HG03342 (cell line): ENCODE data around the gene ERN1.

Source experiments
- ATAC-seq: cut with Tn5 transposase; IDR thresholded peaks from one replicate; pipeline ENCODE4 v1.9.1; 2021; ENCODE audit warnings: mild to moderate bottlenecking, moderate library complexity; ENCODE audit not compliant: unreplicated experiment

The ERN1 gene

GRCh38 chr17:64139542-64139941, 9.6 kb upstream of the ERN1 start:
- no peak for ATAC-seq

GRCh38 chr17:64138441-64138840, 8.5 kb upstream of the ERN1 start:
- ATAC-seq: no peak

GRCh38 chr17:64135000-64135399, 5.1 kb upstream of the ERN1 start:
- no peak for ATAC-seq

GRCh38 chr17:64134216-64134970, 4.4 kb upstream of the ERN1 start:
- ATAC-seq: no peak

GRCh38 chr17:64133546-64134215, 3.7 kb upstream of the ERN1 start:
- ATAC-seq: no peak

GRCh38 chr17:64131606-64132270, 1.8 kb upstream of the ERN1 start:
- no peak for ATAC-seq

GRCh38 chr17:64130559-64131001, 636 bp upstream of the ERN1 start:
- peak; percentile 22 for ATAC-seq

GRCh38 chr17:64129515-64129764, 504 bp downstream of the ERN1 start:
- ATAC-seq: no peak

GRCh38 chr17:64128787-64129514, 993 bp downstream of the ERN1 start:
- no peak for ATAC-seq

- no peak for ATAC-seq
Observed at GRCh38 chr17:64126918-64127317, 3.0 kb downstream of the ERN1 start.

GRCh38 chr17:64125937-64126336, 4.0 kb downstream of the ERN1 start:
- ATAC-seq: no peak

- ATAC-seq: no peak
Observed at GRCh38 chr17:64124609-64125008, 5.3 kb downstream of the ERN1 start.

- ATAC-seq: no peak
Observed at GRCh38 chr17:64123114-64123513, 6.8 kb downstream of the ERN1 start.

GRCh38 chr17:64120972-64121786, 8.8 kb downstream of the ERN1 start:
- ATAC-seq: peak; percentile 89

GRCh38 chr17:64120159-64120810, 9.7 kb downstream of the ERN1 start:
- ATAC-seq: no peak

GRCh38 chr17:64117981-64118979, 11.7 kb downstream of the ERN1 start:
- ATAC-seq: no peak

- no peak for ATAC-seq
Observed at GRCh38 chr17:64115822-64116534, 14.0 kb downstream of the ERN1 start.

GRCh38 chr17:64115043-64115698, 14.8 kb downstream of the ERN1 start:
- no peak for ATAC-seq
